HG02943 (cell line): Measurements from ENCODE around the gene TMEM271.

Source experiments
- ATAC-seq: cut with Tn5 transposase; IDR thresholded peaks from one replicate; pipeline ENCODE4 v1.9.1; 2021; ENCODE audit warnings: mild to moderate bottlenecking, low read depth, moderate library complexity; ENCODE audit not compliant: unreplicated experiment

Gene TMEM271

GRCh38 chr4:576245-576821, at the start of gene TMEM271:
TSS of gene TMEM271 (minus strand) at chr4:576295. CDS start at chr4:576062, 233 bp downstream.
- ATAC-seq: no peak

- ATAC-seq: no peak
Measured at GRCh38 chr4:625631-626161, 49.6 kb upstream of the TMEM271 start.

- no peak for ATAC-seq
Measured at GRCh38 chr4:624705-625590, 48.9 kb upstream of the TMEM271 start, which contains the start of gene PDE6B. TSS of gene PDE6B (plus strand) at chr4:625573. CDS start at chr4:625627, 54 bp downstream.

- no peak for ATAC-seq
Measured at GRCh38 chr4:623914-624566, 47.9 kb upstream of the TMEM271 start.

- ATAC-seq: no peak
Measured at GRCh38 chr4:622996-623913, 47.2 kb upstream of the TMEM271 start.

GRCh38 chr4:622071-622995, 46.2 kb upstream of the TMEM271 start:
- ATAC-seq: no peak

GRCh38 chr4:621296-622070, 45.4 kb upstream of the TMEM271 start:
- no peak for ATAC-seq

GRCh38 chr4:620851-621261, 44.8 kb upstream of the TMEM271 start:
- no peak for ATAC-seq

GRCh38 chr4:620201-620600, 44.1 kb upstream of the TMEM271 start:
- no peak for ATAC-seq

- ATAC-seq: no peak
Measured at GRCh38 chr4:617644-618641, 41.8 kb upstream of the TMEM271 start.

GRCh38 chr4:616911-617643, 41.0 kb upstream of the TMEM271 start:
- no peak for ATAC-seq

- no peak for ATAC-seq
Measured at GRCh38 chr4:616091-616490, 40.0 kb upstream of the TMEM271 start.

- ATAC-seq: no peak
Measured at GRCh38 chr4:613126-613525, 37.0 kb upstream of the TMEM271 start.

- ATAC-seq: no peak
Measured at GRCh38 chr4:612749-613125, 36.6 kb upstream of the TMEM271 start.

- no peak for ATAC-seq
Measured at GRCh38 chr4:612052-612748, 36.1 kb upstream of the TMEM271 start.
